ENCODE data around the gene KIAA1755.

KIAA1755 gene

DNA sequence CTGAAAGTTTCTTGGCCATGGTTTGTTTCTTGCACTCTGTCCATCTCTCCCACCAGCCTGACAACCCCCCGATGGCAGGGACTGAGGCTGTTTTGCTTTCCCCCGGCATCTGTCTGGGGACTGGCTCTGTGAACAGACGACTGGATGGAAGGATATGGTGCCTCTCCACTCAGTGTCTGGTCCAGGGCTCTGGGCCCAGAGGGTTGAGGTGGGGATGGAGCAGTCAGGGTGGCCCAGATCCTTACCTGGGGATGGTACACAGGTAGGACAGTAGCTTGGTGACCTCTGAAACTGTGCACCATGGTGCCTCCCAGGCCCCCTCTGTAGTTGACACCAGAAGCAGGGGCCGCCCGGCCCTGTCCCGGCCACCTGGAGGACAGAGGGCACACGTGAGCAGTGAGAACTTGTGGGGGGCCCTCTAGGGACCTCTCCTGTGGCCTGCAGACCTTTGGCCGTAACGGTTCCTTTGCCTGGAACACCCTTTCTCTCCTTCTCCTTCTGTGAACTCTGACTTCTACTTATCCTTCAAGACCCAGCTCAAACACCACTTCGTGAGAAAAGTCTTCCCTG is 29.5 kb downstream of the KIAA1755 start:
- Histone ChIP-seq H3K4me3 (ENCODE audit: control insufficient read depth in 1 of 7, extremely low read depth in 1 of 7, insufficient read depth in 4 of 7, low read depth in 2 of 7, low read length in 6 of 7) (no peak overlapping the region), H3K36me3 (ENCODE audit: control insufficient read depth in 4 of 4, insufficient read depth in 4 of 4, low read length in 3 of 4) (no peaks in the 10 kb centered on the region), H3K9me3 (ENCODE audit: control extremely low read depth in 1 of 5, control insufficient read depth in 4 of 5, insufficient read depth in 2 of 5, low read depth in 1 of 5, low read length in 4 of 5) (peaks cover 0 to 10% (median 0%) of the 10 kb centered on the region in 5 experiments), H3K27ac (ENCODE audit: insufficient read depth in 1 of 2, low read depth in 1 of 2, low read length in 2 of 2, poor library complexity in 1 of 2, severe bottlenecking in 2 of 2) (no peak overlapping the region), H3K27me3 (replicated peaks in 2 of 5; ENCODE audit: control insufficient read depth in 4 of 5, insufficient read depth in 5 of 5, low read length in 4 of 5) (peaks cover 0 to 63% (median 5%) of the 10 kb centered on the region in 5 experiments), H3K4me1 (ENCODE audit: control extremely low read depth in 1 of 4, control insufficient read depth in 4 of 4, insufficient read depth in 4 of 4, low read length in 3 of 4) (peaks cover 0 to 7% (median 0%) of the 10 kb centered on the region in 4 experiments)
- CTCF ChIA-PET = interaction anchor here (1.1 to 3.0 kb wide), 8 partner anchors 9 to 240 kb away, joined by 3 to 19 read pairs (median 4); no protein-coding TSS in a partner anchor
- 91% methylated on average over 8 of the region's 10 CpGs for WGBS (ENCODE audit: insufficient coverage)
- no peak for DNase-seq
- POLR2A ChIA-PET = no interaction called here

GRCh38 chr20:38230253-38230551 is 30.3 kb downstream of the KIAA1755 start:
- WGBS (ENCODE audit: insufficient coverage) = 71% methylated on average over 1 of the region's 1 CpG
- CTCF ChIA-PET = interaction anchor here (0.6 to 3.0 kb wide), 8 partner anchors 9 to 178 kb away, joined by 3 to 19 read pairs (median 4); no protein-coding TSS in a partner anchor

DNA sequence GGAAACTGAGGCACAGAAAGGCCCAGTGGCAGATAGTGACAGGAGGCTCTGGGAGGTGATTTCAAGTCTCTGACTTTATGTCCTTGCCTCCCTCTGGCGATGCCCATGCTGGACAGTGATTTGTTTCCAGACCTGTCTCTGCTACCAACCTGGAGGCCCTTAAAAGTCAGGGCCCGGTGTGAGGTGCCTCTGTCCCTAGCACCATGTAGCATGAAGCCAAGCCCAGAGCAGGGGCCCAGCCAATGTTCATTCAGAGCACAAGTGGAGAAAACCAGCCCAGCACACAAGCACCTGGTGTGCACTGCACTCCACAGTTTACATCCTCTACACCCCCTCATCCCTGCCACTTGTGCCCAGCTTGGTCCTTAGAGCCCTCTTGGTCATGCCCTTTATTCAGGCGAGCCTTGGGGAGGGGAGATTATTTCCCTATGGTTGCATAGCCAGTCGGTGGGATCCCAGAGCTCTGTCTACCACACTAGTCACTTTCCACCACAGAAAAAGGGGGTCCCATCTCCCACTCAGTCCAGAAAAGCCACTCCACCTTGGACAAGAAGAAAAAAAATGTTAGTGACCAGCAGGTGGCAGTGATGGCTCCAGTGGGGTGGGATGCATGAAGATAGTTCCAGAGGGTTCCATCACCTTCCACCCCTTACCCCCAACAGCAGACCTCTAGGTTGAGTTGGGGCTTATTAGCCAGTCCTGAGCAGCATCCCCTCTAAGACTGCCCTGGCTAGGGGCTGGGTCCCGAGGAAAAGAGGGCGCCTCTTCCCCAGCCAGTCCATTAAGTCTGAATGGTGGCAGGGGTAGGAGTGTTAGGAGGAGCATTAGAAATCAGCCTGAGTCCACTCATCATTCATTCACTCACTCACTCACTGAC is 30.9 kb downstream of the KIAA1755 start:
- H3K27ac ChIP-seq (ENCODE audit: insufficient read depth in 1 of 2, low read depth in 1 of 2, low read length in 2 of 2, poor library complexity in 1 of 2, severe bottlenecking in 2 of 2) = no peak overlapping the region
- no peaks in the 10 kb centered on the region for H3K36me3 ChIP-seq (ENCODE audit: control insufficient read depth in 4 of 4, insufficient read depth in 4 of 4, low read length in 3 of 4)
- peak; percentile 36 to 61 (median 37) for DNase-seq
- no peak overlapping the region for H3K4me3 ChIP-seq (ENCODE audit: control insufficient read depth in 1 of 7, extremely low read depth in 1 of 7, insufficient read depth in 4 of 7, low read depth in 2 of 7, low read length in 6 of 7)
- 90% methylated on average over 2 of the region's 6 CpGs for WGBS (ENCODE audit: insufficient coverage)
- ChIA-PET POLR2A (no interaction called here), CTCF (interaction anchor here (0.6 to 3.0 kb wide), 9 partner anchors 9 to 198 kb away, joined by 3 to 19 read pairs (median 3); no protein-coding TSS in a partner anchor)
- peaks cover 0 to 7% (median under 1%) of the 10 kb centered on the region in 4 experiments for H3K4me1 ChIP-seq (ENCODE audit: control extremely low read depth in 1 of 4, control insufficient read depth in 4 of 4, insufficient read depth in 4 of 4, low read length in 3 of 4)
- peaks cover 0 to 5% (median 0%) of the 10 kb centered on the region in 5 experiments for H3K9me3 ChIP-seq (ENCODE audit: control extremely low read depth in 1 of 5, control insufficient read depth in 4 of 5, insufficient read depth in 2 of 5, low read depth in 1 of 5, low read length in 4 of 5)
- H3K27me3 ChIP-seq (replicated peaks in 2 of 5; ENCODE audit: control insufficient read depth in 4 of 5, insufficient read depth in 5 of 5, low read length in 4 of 5) = peaks cover 0 to 54% (median 5%) of the 10 kb centered on the region in 5 experiments

More at GRCh38 chr20:38230253-38230551, 30.3 kb downstream of the KIAA1755 start:
- Histone ChIP-seq H3K27ac (ENCODE audit: insufficient read depth in 1 of 2, low read depth in 1 of 2, low read length in 2 of 2, poor library complexity in 1 of 2, severe bottlenecking in 2 of 2) (no peak overlapping the region), H3K9me3 (ENCODE audit: control extremely low read depth in 1 of 5, control insufficient read depth in 4 of 5, insufficient read depth in 2 of 5, low read depth in 1 of 5, low read length in 4 of 5) (peaks cover 0 to 6% (median 0%) of the 10 kb centered on the region in 5 experiments), H3K36me3 (ENCODE audit: control insufficient read depth in 4 of 4, insufficient read depth in 4 of 4, low read length in 3 of 4) (no peaks in the 10 kb centered on the region), H3K4me1 (ENCODE audit: control extremely low read depth in 1 of 4, control insufficient read depth in 4 of 4, insufficient read depth in 4 of 4, low read length in 3 of 4) (peaks cover 0 to 7% (median 0%) of the 10 kb centered on the region in 4 experiments), H3K27me3 (replicated peaks in 2 of 5; ENCODE audit: control insufficient read depth in 4 of 5, insufficient read depth in 5 of 5, low read length in 4 of 5) (peaks cover 0 to 60% (median 5%) of the 10 kb centered on the region in 5 experiments), H3K4me3 (ENCODE audit: control insufficient read depth in 1 of 7, extremely low read depth in 1 of 7, insufficient read depth in 4 of 7, low read depth in 2 of 7, low read length in 6 of 7) (no peak overlapping the region)
- POLR2A ChIA-PET = no interaction called here
- DNase-seq = no peak

GRCh38 chr20:38228436-38228835 is 32.1 kb downstream of the KIAA1755 start:
- WGBS (ENCODE audit: insufficient coverage) = 44% methylated on average over 1 of the region's 2 CpGs
- POLR2A ChIA-PET = no interaction called here

GRCh38 chr20:38227420-38228360 is 32.8 kb downstream of the KIAA1755 start:
- peaks cover 0 to 7% (median under 1%) of the 10 kb centered on the region in 4 experiments for H3K4me1 ChIP-seq (ENCODE audit: control extremely low read depth in 1 of 4, control insufficient read depth in 4 of 4, insufficient read depth in 4 of 4, low read length in 3 of 4)
- ChIA-PET CTCF (interaction anchor here (1.0 to 9.5 kb wide), 4 partner anchors 10 to 172 kb away, joined by 3 to 141 read pairs (median 5); no protein-coding TSS in a partner anchor), POLR2A (no interaction called here)
- 96% methylated on average over 10 of the region's 11 CpGs for WGBS (ENCODE audit: insufficient coverage)
- no peak overlapping the region for H3K27ac ChIP-seq (ENCODE audit: insufficient read depth in 1 of 2, low read depth in 1 of 2, low read length in 2 of 2, poor library complexity in 1 of 2, severe bottlenecking in 2 of 2)
- H3K36me3 ChIP-seq (ENCODE audit: control insufficient read depth in 4 of 4, insufficient read depth in 4 of 4, low read length in 3 of 4) = no peaks in the 10 kb centered on the region
- peaks cover 0 to 41% (median 5%) of the 10 kb centered on the region in 5 experiments for H3K27me3 ChIP-seq (replicated peaks in 2 of 5; ENCODE audit: control insufficient read depth in 4 of 5, insufficient read depth in 5 of 5, low read length in 4 of 5)
- no peak overlapping the region for H3K4me3 ChIP-seq (ENCODE audit: control insufficient read depth in 1 of 7, extremely low read depth in 1 of 7, insufficient read depth in 4 of 7, low read depth in 2 of 7, low read length in 6 of 7)
- DNase-seq = no peak
- no peaks in the 10 kb centered on the region for H3K9me3 ChIP-seq (ENCODE audit: control extremely low read depth in 1 of 5, control insufficient read depth in 4 of 5, insufficient read depth in 2 of 5, low read depth in 1 of 5, low read length in 4 of 5)

More at GRCh38 chr20:38228436-38228835, 32.1 kb downstream of the KIAA1755 start:
- no peaks in the 10 kb centered on the region for H3K9me3 ChIP-seq (ENCODE audit: control extremely low read depth in 1 of 5, control insufficient read depth in 4 of 5, insufficient read depth in 2 of 5, low read depth in 1 of 5, low read length in 4 of 5)
- peak in 1 of 3 donors; percentile 14 for DNase-seq
- H3K36me3 ChIP-seq (ENCODE audit: control insufficient read depth in 4 of 4, insufficient read depth in 4 of 4, low read length in 3 of 4) = no peaks in the 10 kb centered on the region
- no peak overlapping the region for H3K4me3 ChIP-seq (ENCODE audit: control insufficient read depth in 1 of 7, extremely low read depth in 1 of 7, insufficient read depth in 4 of 7, low read depth in 2 of 7, low read length in 6 of 7)
- no peak overlapping the region for H3K27ac ChIP-seq (ENCODE audit: insufficient read depth in 1 of 2, low read depth in 1 of 2, low read length in 2 of 2, poor library complexity in 1 of 2, severe bottlenecking in 2 of 2)
- H3K4me1 ChIP-seq (ENCODE audit: control extremely low read depth in 1 of 4, control insufficient read depth in 4 of 4, insufficient read depth in 4 of 4, low read length in 3 of 4) = peaks cover 0 to 7% (median under 1%) of the 10 kb centered on the region in 4 experiments
- peaks cover 0 to 44% (median 5%) of the 10 kb centered on the region in 5 experiments for H3K27me3 ChIP-seq (replicated peaks in 2 of 5; ENCODE audit: control insufficient read depth in 4 of 5, insufficient read depth in 5 of 5, low read length in 4 of 5)
- CTCF ChIA-PET = interaction anchor here (0.6 to 1.6 kb wide), 2 partner anchors 77 to 91 kb away, joined by 3 read pairs; no protein-coding TSS in a partner anchor

DNA sequence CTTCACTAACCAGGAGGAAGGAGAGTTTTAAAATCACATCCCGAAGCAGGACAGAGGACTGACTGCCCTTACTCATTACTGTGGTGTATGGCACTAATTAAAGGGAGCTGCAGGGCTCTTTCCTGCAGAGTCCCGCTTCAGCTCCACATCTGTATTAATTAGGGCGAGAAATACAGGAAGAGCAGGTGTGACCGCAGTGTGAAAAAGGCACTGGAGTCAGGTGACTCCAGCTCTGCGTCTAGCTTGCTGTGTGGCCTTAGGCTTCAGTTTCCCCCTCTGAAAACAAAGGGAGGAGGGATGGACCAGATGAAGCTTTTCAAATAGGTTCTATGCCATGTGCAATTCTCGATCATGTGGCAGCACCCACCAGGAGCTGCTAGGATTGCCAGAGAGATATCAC is 34.0 kb downstream of the KIAA1755 start:
- H3K36me3 ChIP-seq (ENCODE audit: control insufficient read depth in 4 of 4, insufficient read depth in 4 of 4, low read length in 3 of 4) = no peaks in the 10 kb centered on the region
- WGBS (ENCODE audit: insufficient coverage) = 91% methylated on average over 5 of the region's 6 CpGs
- H3K27me3 ChIP-seq (replicated peaks in 2 of 5; ENCODE audit: control insufficient read depth in 4 of 5, insufficient read depth in 5 of 5, low read length in 4 of 5) = peaks cover 0 to 35% (median 5%) of the 10 kb centered on the region in 5 experiments
- H3K9me3 ChIP-seq (ENCODE audit: control extremely low read depth in 1 of 5, control insufficient read depth in 4 of 5, insufficient read depth in 2 of 5, low read depth in 1 of 5, low read length in 4 of 5) = no peaks in the 10 kb centered on the region
- CTCF ChIA-PET = interaction anchor here (0.9 to 9.5 kb wide), 9 partner anchors 9 to 171 kb away, joined by 3 to 141 read pairs (median 4); no protein-coding TSS in a partner anchor
- H3K4me1 ChIP-seq (ENCODE audit: control extremely low read depth in 1 of 4, control insufficient read depth in 4 of 4, insufficient read depth in 4 of 4, low read length in 3 of 4) = peaks cover 0 to 3% (median under 1%) of the 10 kb centered on the region in 4 experiments
- no peak for DNase-seq
- no peak overlapping the region for H3K27ac ChIP-seq (ENCODE audit: insufficient read depth in 1 of 2, low read depth in 1 of 2, low read length in 2 of 2, poor library complexity in 1 of 2, severe bottlenecking in 2 of 2)
- POLR2A ChIA-PET = no interaction called here
- H3K4me3 ChIP-seq (ENCODE audit: control insufficient read depth in 1 of 7, extremely low read depth in 1 of 7, insufficient read depth in 4 of 7, low read depth in 2 of 7, low read length in 6 of 7) = no peak overlapping the region
